ENCODE data around the gene PIP4K2C.

- TF ChIP-seq CTCF (conservative IDR thresholded peaks at IDR 0.05 in 1 of 2, IDR thresholded peaks at IDR 0.05 in 1 of 2; ENCODE audit: low read depth in 1 of 2, low read length in 2 of 2): no peak
- no peak for TF ChIP-seq EZH2 (IDR thresholded peaks at IDR 0.05; ENCODE audit: low read length, missing control alignments)
Measured at GRCh38 chr12:57600395-57600794, 9.4 kb downstream of the PIP4K2C start.
